K562 (cell line): ENCODE results near the gene ETNK2. TPM values are rescaled to one million over a fixed set of nuclear protein-coding genes. Genes with fewer than 3 reads are reported as not detected.
A peak's percentile ranks its signal among the peaks of the same experiment; 100 is the strongest.

Experiments used
- CREM ChIP-seq: IDR thresholded peaks from 2 replicates; pipeline ENCODE4 v1.6.1; 2014; ENCODE audit warnings: antibody characterized with exemption, low read depth
- E2F4 ChIP-seq: sonication (generic); formaldehyde crosslinking; IDR thresholded peaks from 2 replicates; pipeline ENCODE4 v1.8.0; 2022; ENCODE audit warnings: mild to moderate bottlenecking, low read depth, missing genetic modification reagents
- FOXP1 ChIP-seq: sonication (generic); formaldehyde crosslinking; IDR thresholded peaks from 2 replicates; pipeline ENCODE4 v1.8.0; 2022; ENCODE audit warnings: mild to moderate bottlenecking, missing genetic modification reagents
- HDGF ChIP-seq: fragments of 450-650 bp; IDR thresholded peaks from 2 replicates; pipeline ENCODE4 v1.6.1; 2016
- MYNN ChIP-seq, 2 experiments: sonication (generic); formaldehyde crosslinking in 1 of 2; IDR thresholded peaks; 2 replicates each; pipeline versions ENCODE4 v1.5.0 to v1.6.1; 2016 to 2020; ENCODE audit warnings: antibody characterized with exemption in 1 of 2, missing genetic modification reagents in 1 of 2
- PKNOX1 ChIP-seq: fragments of 450-650 bp; IDR thresholded peaks from 2 replicates; pipeline ENCODE4 v1.6.1; 2016
- SP1 ChIP-seq: sonication (generic); formaldehyde crosslinking; IDR thresholded peaks from 2 replicates; pipeline ENCODE4 v1.8.1; 2022; ENCODE audit warnings: mild to moderate bottlenecking, missing genetic modification reagents
- TAF15 ChIP-seq: fragments of 200-400 bp; formaldehyde crosslinking; IDR thresholded peaks from 2 replicates; pipeline ENCODE4 v1.6.1; 2017; ENCODE audit warnings: mild to moderate bottlenecking, low read depth, low read length, moderate library complexity
- TCF3 ChIP-seq: sonication (generic); formaldehyde crosslinking; IDR thresholded peaks from 2 replicates; pipeline ENCODE4 v1.4.0; 2020; ENCODE audit warnings: mild to moderate bottlenecking, missing genetic modification reagents
- ZKSCAN1 ChIP-seq: fragments of 150-350 bp; IDR thresholded peaks from 2 replicates; pipeline ENCODE4 v1.6.1; 2016; ENCODE audit warnings: low read depth, low read length
- polyA plus RNA-seq, 8 experiments: library from polyadenylated mRNA; depleted of rRNA in 4 of 8; stranded (reverse) in 5 of 8; unstranded in 3 of 8; fragments of >200 nt; fragmentation: Nextera tagmentation in 2 of 8; fragmentation: Illumina TruSeq in 1 of 8; extraction: Ambion mirVana in 2 of 8; extraction: Trizol in 1 of 8; gene quantifications; 2 replicates each; pipeline versions ENCODE4 v1.2.1 to v1.2.3, GENCODE V29; 2011 to 2014; ENCODE audit warnings: inconsistent platforms in 1 of 8, missing spikeins in 1 of 8
- total RNA-seq, 7 experiments: library from RNA; depleted of rRNA in 6 of 7; stranded (reverse); fragments of >200 nt in 6 of 7; fragmentation: Illumina TruSeq in 2 of 7; extraction: Trizol in 2 of 7; gene quantifications; 2 replicates each; pipeline versions ENCODE4 v1.2.1 to v1.2.3, GENCODE V29; 2011 to 2021; ENCODE audit warnings: low replicate concordance in 1 of 7
- TF ChIP-seq, protein P1 (sequence below): sonication (generic); formaldehyde crosslinking; IDR thresholded peaks from 2 replicates; pipeline ENCODE4 v1.9.0; 2022; ENCODE audit warnings: mild to moderate bottlenecking, missing genetic modification reagents
- TF ChIP-seq, protein P2 (sequence below), 2 experiments: fragments of 450-650 bp; formaldehyde crosslinking in 1 of 2; IDR thresholded peaks; 2 replicates each; pipeline versions ENCODE4 v1.4.0 to v1.6.1; 2014 to 2020; ENCODE audit warnings: mild to moderate bottlenecking in 2 of 2, borderline replicate concordance in 1 of 2, low read depth in 1 of 2
- TF ChIP-seq, protein P3 (sequence below): fragments of 150-350 bp; conservative IDR thresholded peaks from 2 replicates; pipeline ENCODE4 v1.6.1; 2014; ENCODE audit warnings: low read length

Gene ETNK2
- total and polyA plus RNA-seq, 9 of the 15 experiments (the other 6 are each of a cell fraction or from before 2014, with no cell fraction given) = 0.03 to 0.38 (median 0.13) TPM; not detected in 4

- TF ChIP-seq SP1 (CRISPR knock-in tag) (peak; percentile 45; the same call in 1 of the 2 replicates), E2F4 (CRISPR knock-in tag) (no peak), MYNN (IDR thresholded peaks at IDR 0.05) (0 out of 2 replicates have a peak, but pooled peaks have one; percentile 32), MYNN (CRISPR knock-in tag; IDR thresholded peaks at IDR 0.05) (no peak), CREM (0 out of 2 replicates have a peak, but pooled peaks have one; percentile 7), FOXP1 (CRISPR knock-in tag) (no peak), TAF15 (no peak), PKNOX1 (peak; percentile 5; the same call in 1 of the 2 replicates), ZKSCAN1 (0 out of 2 replicates have a peak, but pooled peaks have one; percentile 37), TCF3 (CRISPR knock-in tag) (no peak), HDGF (no peak)
- TF ChIP-seq, protein P1, sequence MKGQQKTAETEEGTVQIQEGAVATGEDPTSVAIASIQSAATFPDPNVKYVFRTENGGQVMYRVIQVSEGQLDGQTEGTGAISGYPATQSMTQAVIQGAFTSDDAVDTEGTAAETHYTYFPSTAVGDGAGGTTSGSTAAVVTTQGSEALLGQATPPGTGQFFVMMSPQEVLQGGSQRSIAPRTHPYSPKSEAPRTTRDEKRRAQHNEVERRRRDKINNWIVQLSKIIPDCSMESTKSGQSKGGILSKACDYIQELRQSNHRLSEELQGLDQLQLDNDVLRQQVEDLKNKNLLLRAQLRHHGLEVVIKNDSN (CRISPR knock-in tag) = no peak
- TF ChIP-seq, protein P2, sequence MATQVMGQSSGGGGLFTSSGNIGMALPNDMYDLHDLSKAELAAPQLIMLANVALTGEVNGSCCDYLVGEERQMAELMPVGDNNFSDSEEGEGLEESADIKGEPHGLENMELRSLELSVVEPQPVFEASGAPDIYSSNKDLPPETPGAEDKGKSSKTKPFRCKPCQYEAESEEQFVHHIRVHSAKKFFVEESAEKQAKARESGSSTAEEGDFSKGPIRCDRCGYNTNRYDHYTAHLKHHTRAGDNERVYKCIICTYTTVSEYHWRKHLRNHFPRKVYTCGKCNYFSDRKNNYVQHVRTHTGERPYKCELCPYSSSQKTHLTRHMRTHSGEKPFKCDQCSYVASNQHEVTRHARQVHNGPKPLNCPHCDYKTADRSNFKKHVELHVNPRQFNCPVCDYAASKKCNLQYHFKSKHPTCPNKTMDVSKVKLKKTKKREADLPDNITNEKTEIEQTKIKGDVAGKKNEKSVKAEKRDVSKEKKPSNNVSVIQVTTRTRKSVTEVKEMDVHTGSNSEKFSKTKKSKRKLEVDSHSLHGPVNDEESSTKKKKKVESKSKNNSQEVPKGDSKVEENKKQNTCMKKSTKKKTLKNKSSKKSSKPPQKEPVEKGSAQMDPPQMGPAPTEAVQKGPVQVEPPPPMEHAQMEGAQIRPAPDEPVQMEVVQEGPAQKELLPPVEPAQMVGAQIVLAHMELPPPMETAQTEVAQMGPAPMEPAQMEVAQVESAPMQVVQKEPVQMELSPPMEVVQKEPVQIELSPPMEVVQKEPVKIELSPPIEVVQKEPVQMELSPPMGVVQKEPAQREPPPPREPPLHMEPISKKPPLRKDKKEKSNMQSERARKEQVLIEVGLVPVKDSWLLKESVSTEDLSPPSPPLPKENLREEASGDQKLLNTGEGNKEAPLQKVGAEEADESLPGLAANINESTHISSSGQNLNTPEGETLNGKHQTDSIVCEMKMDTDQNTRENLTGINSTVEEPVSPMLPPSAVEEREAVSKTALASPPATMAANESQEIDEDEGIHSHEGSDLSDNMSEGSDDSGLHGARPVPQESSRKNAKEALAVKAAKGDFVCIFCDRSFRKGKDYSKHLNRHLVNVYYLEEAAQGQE (IDR thresholded peaks at IDR 0.05; ENCODE audit: borderline replicate concordance) = peak; percentile 88
- TF ChIP-seq, protein P2 (CRISPR knock-in tag; IDR thresholded peaks at IDR 0.05; ENCODE audit: low read depth) = peak; percentile 48; the same call in 1 of the 2 replicates
- TF ChIP-seq, protein P3, sequence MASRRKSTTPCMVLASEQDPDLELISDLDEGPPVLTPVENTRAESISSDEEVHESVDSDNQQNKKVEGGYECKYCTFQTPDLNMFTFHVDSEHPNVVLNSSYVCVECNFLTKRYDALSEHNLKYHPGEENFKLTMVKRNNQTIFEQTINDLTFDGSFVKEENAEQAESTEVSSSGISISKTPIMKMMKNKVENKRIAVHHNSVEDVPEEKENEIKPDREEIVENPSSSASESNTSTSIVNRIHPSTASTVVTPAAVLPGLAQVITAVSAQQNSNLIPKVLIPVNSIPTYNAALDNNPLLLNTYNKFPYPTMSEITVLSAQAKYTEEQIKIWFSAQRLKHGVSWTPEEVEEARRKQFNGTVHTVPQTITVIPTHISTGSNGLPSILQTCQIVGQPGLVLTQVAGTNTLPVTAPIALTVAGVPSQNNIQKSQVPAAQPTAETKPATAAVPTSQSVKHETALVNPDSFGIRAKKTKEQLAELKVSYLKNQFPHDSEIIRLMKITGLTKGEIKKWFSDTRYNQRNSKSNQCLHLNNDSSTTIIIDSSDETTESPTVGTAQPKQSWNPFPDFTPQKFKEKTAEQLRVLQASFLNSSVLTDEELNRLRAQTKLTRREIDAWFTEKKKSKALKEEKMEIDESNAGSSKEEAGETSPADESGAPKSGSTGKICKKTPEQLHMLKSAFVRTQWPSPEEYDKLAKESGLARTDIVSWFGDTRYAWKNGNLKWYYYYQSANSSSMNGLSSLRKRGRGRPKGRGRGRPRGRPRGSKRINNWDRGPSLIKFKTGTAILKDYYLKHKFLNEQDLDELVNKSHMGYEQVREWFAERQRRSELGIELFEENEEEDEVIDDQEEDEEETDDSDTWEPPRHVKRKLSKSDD = 0 out of 2 replicates have a peak, but pooled peaks have one; percentile 46
Observed at GRCh38 chr1:204162494-204163074, 10.7 kb upstream of the ETNK2 start (continued).
